Stomach (tissue), 9 donors: ENCODE measurements around the gene FAM227B. TPM values are rescaled to one million over a fixed set of nuclear protein-coding genes. Genes with fewer than 3 reads are reported as not detected.
"Not testable (repeated sequence)": the region's sequence is repeated elsewhere in the genome, so short reads cannot be mapped to it uniquely, and the experiment has no call there.

Experiments
- DNase-seq, 2 donors: peaks; one replicate each; pipeline versions ENCODE4 v3.0.0 to v3.0.0-alpha.2; 2013 to 2019
- H3K27ac ChIP-seq, 5 donors: fragments of 200-600 bp in 4 of 5; sonication (generic) in 4 of 5; one replicate each; pipeline ENCODE4 v1.5.1; 2013 to 2019; ENCODE audit warnings: mild to moderate bottlenecking in 1 of 5, moderate library complexity in 1 of 5
- H3K27me3 ChIP-seq, 3 donors: fragments of 200-600 bp; sonication (generic); one replicate each; pipeline ENCODE4 v1.5.1; 2017 to 2019; ENCODE audit warnings: mixed run types in 1 of 3
- H3K36me3 ChIP-seq, 4 donors: fragments of 200-600 bp; sonication (generic); 1 replicate in 3 of 4; 2 replicates in 1 of 4; pipeline ENCODE4 v1.5.1; 2016 to 2019
- H3K4me1 ChIP-seq, 4 donors: fragments of 200-600 bp; sonication (generic); one replicate each; pipeline ENCODE4 v1.5.1; 2016 to 2019
- H3K4me3 ChIP-seq, 4 donors: fragments of 200-600 bp; sonication (generic) in 3 of 4; one replicate each; pipeline ENCODE4 v1.5.1; 2016 to 2019; ENCODE audit warnings: mild to moderate bottlenecking in 1 of 4
- H3K9me3 ChIP-seq, 4 donors: fragments of 200-600 bp; sonication (generic); one replicate each; pipeline ENCODE4 v1.5.1; 2016 to 2019
- CTCF ChIP-seq, 7 experiments: fragments of 450-650 bp in 4 of 7; fragments of 200-600 bp in 3 of 7; sonication (generic) in 3 of 7; IDR thresholded peaks; one replicate each; pipeline ENCODE4 v1.5.1; 2016 to 2019; ENCODE audit warnings: antibody characterized with exemption in 7 of 7, control low read depth in 2 of 7, mild to moderate bottlenecking in 1 of 7
- EP300 ChIP-seq: sonication (generic); formaldehyde crosslinking; IDR thresholded peaks from one replicate; pipeline ENCODE4 v1.6.1; 2017; ENCODE audit warnings: antibody characterized with exemption
- POLR2A ChIP-seq, 4 donors: fragments of 450-650 bp; IDR thresholded peaks; one replicate each; pipeline ENCODE4 v1.6.1; 2016; ENCODE audit warnings: antibody characterized with exemption in 4 of 4, control low read depth in 2 of 4, mild to moderate bottlenecking in 1 of 4, moderate library complexity in 1 of 4
- POLR2AphosphoS5 ChIP-seq, 3 donors: sonication (generic); formaldehyde crosslinking; IDR thresholded peaks; one replicate each; pipeline ENCODE4 v1.6.1; 2016; ENCODE audit warnings: antibody characterized with exemption in 3 of 3
- WGBS, 5 donors: extraction: QIAGEN DNeasy Blood & Tissue Kit in 3 of 5; methylation state at CpG; one replicate each; pipeline versions ENCODE4 v1.1.5 to v1.1.7; 2013 to 2018; 5-methylcytosine and 5-hydroxymethylcytosine counted together
- intact Hi-C: fragments of 100-400 bp; cut with DNase I; formaldehyde crosslinking; loops from one replicate; pipeline ENCODE4 v1.15.1; 2023; ENCODE audit warnings: low total_unique reads
- polyA plus RNA-seq, 3 donors: library from polyadenylated mRNA; stranded (reverse); fragments of 200-250 nt; gene quantifications; one replicate each; pipeline ENCODE4 v1.2.3, GENCODE V29; 2013
- total RNA-seq, 5 donors: library from RNA; depleted of rRNA; stranded (reverse); fragments of >200 nt; gene quantifications; one replicate each; pipeline versions ENCODE4 v1.1.0 to v1.2.3, GENCODE V29; 2014 to 2016
- donor health status: healthy with polysubstance abuse.
- donor health status: Bipolar disorder and iron deficiency.
- donor health status: healthy.

FAM227B gene
- total and polyA plus RNA-seq, 8 donors = 1.3 to 7.1 (median 2.9) TPM; not detected in 1

- intact Hi-C loops = no loop called here
- TF ChIP-seq POLR2A (IDR thresholded peaks at IDR 0.05) (no peak), EP300 (no peak), CTCF (IDR thresholded peaks at IDR 0.05) (no peak), POLR2AphosphoS5 (IDR thresholded peaks at IDR 0.05) (no peak)
- Histone ChIP-seq H3K4me3 (no peak overlapping the region), H3K9me3 (peaks cover 3 to 36% (median 15%) of the 10 kb centered on the region in 4 donors), H3K36me3 (peaks cover 0 to 7% (median 3%) of the 10 kb centered on the region in 4 donors), H3K27ac (no peak overlapping the region), H3K27me3 (no peaks in the 10 kb centered on the region), H3K4me1 (no peaks in the 10 kb centered on the region)
- no peak for DNase-seq
- WGBS, 5 donors = 94 to 100% (median 97%) methylated on average over 2 of the region's 2 CpGs
Measured at GRCh38 chr15:49604625-49605409, 15.8 kb downstream of the FAM227B start.

GRCh38 chr15:49592829-49593316 is 27.7 kb downstream of the FAM227B start:
- DNase-seq, H3K4me1 ChIP-seq, intact Hi-C loops, H3K36me3 ChIP-seq, H3K27me3 ChIP-seq, H3K27ac ChIP-seq, H3K4me3 ChIP-seq: not testable (repeated sequence)
- 87 to 95% (median 87%) methylated on average over 12 of the region's 12 CpGs for WGBS, 5 donors
- peaks cover 0 to 31% (median 13%) of the 10 kb centered on the region in 4 donors for H3K9me3 ChIP-seq

GRCh38 chr15:49589030-49589429 is 31.6 kb downstream of the FAM227B start:
- intact Hi-C loops = no loop called here

GRCh38 chr15:49573421-49573820 is 47.2 kb downstream of the FAM227B start:
- no peaks in the 10 kb centered on the region for H3K4me1 ChIP-seq
- H3K4me3 ChIP-seq = no peak overlapping the region
- WGBS, 5 donors = 88 to 100% (median 94%) methylated on average over 1 of the region's 1 CpG
- H3K27me3 ChIP-seq = no peaks in the 10 kb centered on the region
- no peak overlapping the region for H3K27ac ChIP-seq
- peaks cover 0 to 18% (median 3%) of the 10 kb centered on the region in 4 donors for H3K36me3 ChIP-seq
- intact Hi-C loops = no loop called here
- no peak for DNase-seq
- peaks cover 0 to 6% (median 2%) of the 10 kb centered on the region in 4 donors for H3K9me3 ChIP-seq
- no peak for TF ChIP-seq POLR2A (IDR thresholded peaks at IDR 0.05)
- no peak for TF ChIP-seq EP300
- no peak for TF ChIP-seq POLR2AphosphoS5 (IDR thresholded peaks at IDR 0.05)
- TF ChIP-seq CTCF (IDR thresholded peaks at IDR 0.05) = no peak

More at GRCh38 chr15:49589030-49589429, 31.6 kb downstream of the FAM227B start:
- TF ChIP-seq EP300 = no peak
- TF ChIP-seq POLR2AphosphoS5 (IDR thresholded peaks at IDR 0.05) = no peak
- peaks cover 0 to 12% (median 5%) of the 10 kb centered on the region in 4 donors for H3K9me3 ChIP-seq
- DNase-seq = no peak
- H3K27ac ChIP-seq = no peak overlapping the region
- H3K36me3 ChIP-seq = peaks cover 0 to 10% (median 0%) of the 10 kb centered on the region in 4 donors
- no peak overlapping the region for H3K4me3 ChIP-seq
- H3K27me3 ChIP-seq = no peaks in the 10 kb centered on the region
- no peaks in the 10 kb centered on the region for H3K4me1 ChIP-seq

- no peaks in the 10 kb centered on the region for H3K27me3 ChIP-seq
- no peak overlapping the region for H3K27ac ChIP-seq
- DNase-seq = no peak
- no peak overlapping the region for H3K4me3 ChIP-seq
- peaks cover 0 to 18% (median 3%) of the 10 kb centered on the region in 4 donors for H3K36me3 ChIP-seq
- H3K9me3 ChIP-seq = peaks cover 0 to 6% (median 2%) of the 10 kb centered on the region in 4 donors
- no peaks in the 10 kb centered on the region for H3K4me1 ChIP-seq
- TF ChIP-seq CTCF (IDR thresholded peaks at IDR 0.05) (no peak), EP300 (no peak), POLR2AphosphoS5 (IDR thresholded peaks at IDR 0.05) (no peak), POLR2A (IDR thresholded peaks at IDR 0.05) (no peak)
- 85 to 98% (median 91%) methylated on average over 1 of the region's 1 CpG for WGBS, 5 donors
- intact Hi-C loops = no loop called here
Measured at GRCh38 chr15:49570672-49571071, 49.9 kb downstream of the FAM227B start.
